HG03520 (cell line): ENCODE measurements around the gene TPK1.
"Not testable (repeated sequence)": the region's sequence is repeated elsewhere in the genome, so short reads cannot be mapped to it uniquely, and the experiment has no call there.

Experiments
- ATAC-seq: cut with Tn5 transposase; IDR thresholded peaks from one replicate; pipeline ENCODE4 v1.9.1; 2021; ENCODE audit warnings: mild to moderate bottlenecking, moderate library complexity; ENCODE audit not compliant: unreplicated experiment

The TPK1 gene

DNA sequence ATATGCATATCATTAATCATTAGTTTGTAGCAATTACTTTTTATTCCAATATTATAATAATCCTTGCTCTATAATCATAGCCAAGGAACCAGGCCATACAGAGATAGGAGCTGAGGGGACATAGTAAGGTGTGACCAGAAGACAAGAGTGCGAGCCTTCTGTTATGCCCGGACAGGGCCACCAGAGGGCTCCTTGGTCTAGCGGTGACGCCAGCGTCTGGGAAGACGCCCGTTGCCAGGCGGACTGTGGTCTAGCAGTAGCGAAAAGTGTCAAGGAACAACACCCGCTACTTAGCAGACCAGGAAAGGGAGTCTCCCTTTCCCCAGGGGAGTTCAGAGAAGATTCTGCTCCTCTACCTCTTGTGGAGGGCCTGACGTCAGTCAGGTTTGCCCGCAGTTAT, 109.0 kb downstream of the TPK1 start:
- not testable (repeated sequence) for ATAC-seq

DNA sequence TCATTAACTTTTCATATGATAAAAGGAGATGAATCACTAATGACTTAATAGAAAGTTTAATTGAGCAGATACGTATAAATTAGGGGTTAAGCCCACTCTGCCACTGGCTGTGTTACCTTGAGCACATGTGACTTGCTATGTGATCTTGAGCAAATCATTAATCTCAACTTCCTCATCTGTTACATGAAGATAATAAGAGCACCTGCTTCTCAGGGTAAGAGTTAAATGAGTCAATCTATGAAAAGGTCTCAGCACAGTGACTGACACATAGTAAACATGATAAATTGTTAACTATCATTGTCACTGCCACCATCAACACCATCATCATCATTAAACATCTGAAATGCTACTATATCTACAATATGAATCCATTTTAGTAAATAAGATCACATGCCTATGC, 110.8 kb downstream of the TPK1 start:
- peak; percentile 98 for ATAC-seq

- no peak for ATAC-seq
These were observed 112.6 kb downstream of the TPK1 start for GRCh38 chr7:144723301-144723700.

DNA sequence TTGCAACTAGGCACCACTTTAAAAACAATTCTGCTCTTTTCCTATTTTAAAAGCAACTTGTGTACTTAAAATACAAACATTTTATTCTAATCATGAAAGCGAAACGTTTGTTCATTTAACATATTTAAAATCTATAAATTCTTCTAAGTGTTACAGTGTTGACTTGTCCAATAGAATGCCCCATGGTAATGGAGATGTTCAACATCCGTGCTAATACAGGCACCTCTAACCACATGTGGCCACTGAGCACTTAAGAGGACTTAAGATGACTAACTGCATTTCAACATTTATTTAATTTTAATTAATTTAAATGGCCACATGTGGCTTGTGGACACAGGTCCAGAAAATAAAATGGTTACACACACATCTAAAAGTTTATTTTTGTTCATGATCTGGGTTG, 115.1 kb downstream of the TPK1 start:
- no peak for ATAC-seq

GRCh38 chr7:144720149-144720548, 115.7 kb downstream of the TPK1 start:
- no peak for ATAC-seq

- no peak for ATAC-seq
These were observed 118.1 kb downstream of the TPK1 start for GRCh38 chr7:144717720-144718119.

- no peak for ATAC-seq
These were observed 122.0 kb downstream of the TPK1 start for GRCh38 chr7:144713850-144714249.

GRCh38 chr7:144710791-144711190, 125.1 kb downstream of the TPK1 start:
- ATAC-seq, result no peak

DNA sequence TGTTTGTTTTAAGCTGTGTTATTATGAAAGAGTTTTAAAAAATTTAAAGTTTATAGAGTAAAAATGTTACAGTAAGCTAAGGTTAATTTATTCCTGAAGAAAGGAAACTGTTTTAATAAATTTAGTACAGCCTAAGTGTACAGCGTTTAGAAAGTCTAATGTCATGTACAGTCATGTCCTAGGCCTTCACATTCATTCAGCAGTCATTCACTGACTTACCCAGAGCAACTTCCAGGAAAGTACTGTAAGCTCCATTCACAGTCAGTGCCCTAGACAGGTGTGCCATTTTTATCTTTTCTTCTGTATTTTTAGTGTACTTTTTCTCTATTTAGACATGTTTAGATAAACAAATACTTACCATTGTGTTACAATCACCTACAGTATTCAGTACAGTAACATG, 126.8 kb downstream of the TPK1 start:
- ATAC-seq, result no peak

- ATAC-seq, result no peak
These were observed 144.6 kb downstream of the TPK1 start for GRCh38 chr7:144691240-144691639.

GRCh38 chr7:144682581-144683280, 153.1 kb downstream of the TPK1 start:
- no peak for ATAC-seq

GRCh38 chr7:144676492-144676891, 159.4 kb downstream of the TPK1 start:
- no peak for ATAC-seq

DNA sequence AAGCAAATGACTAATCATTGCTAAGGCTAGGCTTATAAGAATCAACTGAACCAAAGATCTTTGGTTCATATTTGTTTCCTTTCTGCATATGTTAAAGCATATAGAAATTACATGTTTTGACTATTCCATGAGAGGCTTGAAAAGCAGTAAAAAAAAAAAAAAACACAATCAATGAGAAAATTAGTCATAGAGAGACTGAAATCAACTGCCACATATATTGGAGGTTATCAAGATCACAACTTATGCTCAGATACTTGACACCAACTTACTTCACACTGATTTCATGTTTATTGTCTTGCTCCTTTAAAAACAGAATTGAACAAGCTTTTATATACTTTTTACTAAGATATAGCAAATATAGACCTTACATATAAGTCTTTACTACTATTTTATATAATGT, 161.3 kb downstream of the TPK1 start:
- no peak for ATAC-seq

DNA sequence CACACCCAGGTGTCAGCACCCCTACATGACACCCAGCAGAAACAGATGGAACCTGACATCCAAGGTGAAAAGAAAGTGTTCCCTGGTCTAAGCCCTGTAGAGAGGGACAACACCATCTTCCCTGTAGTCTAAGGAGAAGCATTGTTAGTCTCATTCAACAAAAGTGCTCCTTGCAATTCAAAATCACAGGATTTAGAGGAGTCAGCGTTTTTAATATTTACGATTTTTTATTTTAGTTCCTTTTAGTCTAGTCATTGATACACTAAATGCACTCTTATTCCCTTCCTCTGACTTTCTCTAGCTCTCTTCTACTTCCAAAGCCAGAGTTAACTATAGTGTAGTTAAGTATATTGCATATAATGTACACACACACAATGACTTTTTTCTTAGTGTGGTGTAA, 163.0 kb downstream of the TPK1 start:
- ATAC-seq, result no peak

- ATAC-seq, result no peak
These were observed 164.4 kb downstream of the TPK1 start for GRCh38 chr7:144671429-144671828.

DNA sequence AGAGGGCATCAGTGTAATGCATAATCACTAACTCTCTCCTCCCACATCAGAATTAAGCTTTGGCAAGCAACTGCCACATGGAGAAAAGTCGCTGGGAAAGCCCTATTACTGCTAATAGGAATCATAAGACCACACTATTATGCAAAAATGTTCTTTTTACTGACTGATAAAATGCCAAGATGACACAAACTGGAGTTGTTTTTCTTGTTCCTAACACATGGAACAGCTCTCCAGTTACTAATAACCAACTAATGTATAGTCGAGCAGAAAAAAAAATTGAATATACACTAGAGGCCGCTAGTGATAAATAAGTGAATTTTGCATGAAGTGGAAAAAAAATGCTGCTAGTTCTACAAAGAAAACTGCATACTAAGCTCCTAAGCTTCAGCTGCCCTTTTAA, 165.6 kb downstream of the TPK1 start:
- no peak for ATAC-seq

- no peak for ATAC-seq
These were observed 167.3 kb downstream of the TPK1 start for GRCh38 chr7:144668503-144668902.

DNA sequence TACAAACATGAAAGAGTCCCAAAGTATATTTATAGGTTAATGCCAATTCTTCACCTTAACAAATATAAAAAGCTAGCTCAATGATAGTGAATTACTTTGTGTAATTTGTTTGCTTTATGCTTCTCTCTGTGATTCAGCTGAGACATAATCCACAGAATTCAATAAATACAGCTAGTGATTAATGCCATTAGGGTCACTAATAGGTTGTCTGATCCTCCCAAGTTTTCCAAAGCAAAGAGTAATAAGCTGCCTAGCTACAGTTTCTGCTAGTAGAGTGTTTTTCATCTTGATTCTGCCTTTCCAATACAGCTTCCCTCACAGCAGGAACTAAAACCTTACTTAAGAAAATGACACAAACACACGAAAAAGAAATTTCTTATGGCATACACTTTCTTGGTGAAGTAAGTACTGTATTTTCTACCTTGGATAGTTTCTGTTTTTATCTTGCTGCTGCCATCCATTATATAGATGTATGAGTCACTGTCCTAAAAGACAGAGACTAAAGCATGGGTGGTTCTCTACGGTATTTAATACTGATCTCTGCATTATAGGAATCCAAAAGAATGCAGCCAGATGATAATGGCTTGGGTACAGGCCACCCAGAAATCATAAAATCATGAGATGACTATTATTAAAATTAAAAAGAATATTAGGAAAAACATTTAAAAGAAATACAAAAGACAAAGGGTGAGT, 170.0 kb downstream of the TPK1 start:
- no peak for ATAC-seq

DNA sequence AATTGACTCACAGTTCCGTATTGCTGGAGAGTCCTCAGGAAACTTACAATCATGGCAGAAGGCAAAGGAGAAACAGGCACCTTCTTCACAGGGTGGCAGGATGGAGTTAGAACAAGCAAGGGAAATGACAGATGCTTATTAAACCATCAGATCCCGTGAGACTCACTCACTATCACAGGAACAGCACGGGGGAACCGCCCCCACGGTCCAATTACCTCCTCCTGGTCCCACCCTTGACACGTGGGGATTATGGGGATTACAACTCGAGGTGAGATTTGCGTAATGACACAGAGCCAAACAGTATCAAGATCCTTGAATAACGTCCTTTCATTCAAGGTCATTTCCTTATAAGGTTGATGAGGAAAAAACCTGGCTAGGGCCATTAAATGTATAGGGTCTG, 176.6 kb downstream of the TPK1 start:
- no peak for ATAC-seq

DNA sequence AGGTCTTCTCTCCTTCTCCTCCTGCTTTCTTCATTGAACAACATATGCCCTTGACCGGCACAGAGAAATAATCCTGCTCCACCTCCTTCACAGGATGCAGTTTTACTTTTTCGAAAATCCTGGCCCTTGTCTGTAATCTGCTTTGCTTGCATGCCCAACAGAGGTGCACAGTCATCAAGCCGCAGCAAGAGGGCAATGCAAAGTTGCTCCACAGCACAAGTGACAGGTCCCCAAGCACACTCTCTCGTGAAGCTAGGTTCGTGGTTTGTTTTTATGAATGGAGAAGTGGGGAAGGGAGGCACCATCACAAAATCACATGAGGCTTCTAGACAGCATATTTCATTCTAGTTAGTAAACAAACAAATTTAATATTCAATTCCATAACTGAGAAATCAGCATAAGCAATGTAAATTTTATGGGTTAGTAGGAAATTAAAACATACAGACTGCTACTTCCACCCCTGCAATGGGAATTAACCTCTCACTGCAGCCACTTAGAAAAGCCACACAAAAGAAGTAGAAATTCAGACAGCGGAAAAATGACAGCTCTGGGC, 178.8 kb downstream of the TPK1 start:
- peak; percentile 45 for ATAC-seq

DNA sequence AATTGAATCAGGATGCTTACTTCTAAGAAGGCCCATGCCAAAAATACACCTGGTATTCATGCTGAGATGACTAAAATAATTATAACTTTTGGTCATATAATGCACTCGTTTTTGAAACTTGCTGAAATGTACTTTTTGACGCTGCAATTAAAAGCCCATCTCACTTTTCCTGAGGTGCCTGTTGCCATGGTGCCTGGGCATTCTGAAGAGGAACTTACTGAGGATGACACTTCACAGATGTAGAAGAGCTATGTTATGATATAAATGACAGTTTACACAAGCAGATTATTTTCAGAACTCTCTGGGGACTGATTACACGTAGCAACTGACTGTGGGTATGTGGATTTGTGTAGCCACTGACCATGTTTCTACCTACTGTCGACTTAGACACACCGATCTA, 182.4 kb downstream of the TPK1 start:
- ATAC-seq, result no peak

DNA sequence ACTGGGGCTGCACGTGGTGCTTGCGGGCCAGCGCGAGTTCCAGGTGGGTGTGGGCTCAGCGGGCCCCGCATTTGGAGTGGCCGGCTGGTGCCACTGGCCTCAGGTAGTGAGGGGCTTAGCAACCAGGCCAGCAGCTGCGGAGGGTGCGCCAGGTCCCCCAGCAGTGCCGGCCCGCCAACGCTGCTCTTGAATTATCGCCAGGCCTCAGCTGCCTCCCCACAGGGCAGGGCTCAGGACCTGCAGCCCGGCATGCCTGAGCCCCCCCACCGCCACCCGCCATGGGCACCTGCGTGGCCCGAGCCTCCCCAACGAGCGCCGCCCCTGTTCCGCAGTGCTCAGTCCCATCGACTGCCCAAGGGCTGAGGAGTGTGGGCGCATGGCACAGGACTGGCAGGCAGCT, 185.4 kb downstream of the TPK1 start:
- ATAC-seq, result no peak
